HG02623 (cell line): ENCODE results near the gene DNMT3L.
"Not testable (repeated sequence)": the region's sequence is repeated elsewhere in the genome, so short reads cannot be mapped to it uniquely, and the experiment has no call there.

Experiments used
- ATAC-seq: cut with Tn5 transposase; IDR thresholded peaks from one replicate; pipeline ENCODE4 v1.9.1; 2021; ENCODE audit warnings: moderate library complexity; ENCODE audit not compliant: unreplicated experiment

DNMT3L gene

DNA sequence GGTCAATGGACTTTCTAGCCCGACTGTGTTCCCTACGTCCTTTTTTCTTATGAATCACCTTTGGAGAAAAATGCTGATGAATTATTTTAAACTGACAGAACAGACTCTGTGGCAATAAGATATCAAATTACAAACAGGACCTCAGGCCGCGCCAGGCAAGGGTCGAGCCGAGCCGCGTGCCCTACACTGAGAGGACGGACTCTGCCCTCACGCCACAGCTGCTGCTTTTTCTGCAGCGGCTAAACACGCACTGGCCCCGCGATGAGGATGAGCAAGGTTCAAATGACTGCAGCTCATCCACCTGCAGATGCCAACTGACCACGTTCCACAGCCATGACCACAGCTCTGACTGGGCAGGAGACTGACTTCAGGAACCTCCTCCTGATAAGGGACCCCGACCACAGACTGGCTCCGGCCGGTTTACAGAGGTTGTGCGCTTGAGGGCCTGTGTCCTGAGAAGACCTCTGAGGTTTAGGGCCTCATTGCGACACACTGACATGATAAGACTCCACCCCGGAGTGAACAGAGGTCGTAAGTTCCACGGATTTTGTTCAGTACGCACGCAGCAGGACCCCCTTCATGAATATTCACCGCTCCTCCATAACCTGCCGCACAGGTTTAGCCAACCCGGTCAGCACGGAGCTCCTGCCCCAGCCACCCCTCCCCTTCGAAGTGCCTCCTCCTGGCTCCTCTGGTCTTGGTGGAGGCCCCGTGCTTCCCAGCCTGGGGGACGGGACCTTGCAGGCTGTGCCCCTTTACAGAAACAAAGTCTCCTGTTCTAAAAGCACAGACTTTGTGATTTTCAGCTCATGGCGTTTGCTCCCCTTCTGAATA is 12.3 kb downstream of the DNMT3L start:
- not testable (repeated sequence) for ATAC-seq

DNA sequence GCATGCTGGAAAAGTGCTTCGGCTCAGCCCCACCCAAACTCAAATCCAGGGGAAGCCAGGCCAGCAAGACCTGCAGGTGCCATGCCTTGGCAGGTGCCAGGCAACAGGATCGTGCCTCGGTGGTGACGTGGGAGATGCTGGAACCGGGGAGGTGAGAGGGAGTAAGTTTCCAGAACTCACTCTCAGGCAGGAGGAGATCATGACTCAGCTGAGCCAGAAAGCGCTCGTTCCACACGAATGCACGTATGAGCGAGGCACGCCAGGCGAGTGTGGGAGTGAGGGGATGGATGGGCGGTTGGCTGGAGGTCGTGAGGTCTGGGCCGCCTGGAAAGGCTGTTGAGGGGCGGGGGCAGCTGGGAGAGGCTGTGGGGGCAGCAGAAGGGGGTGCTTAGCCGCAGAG is 13.8 kb downstream of the DNMT3L start:
- not testable (repeated sequence) for ATAC-seq

DNA sequence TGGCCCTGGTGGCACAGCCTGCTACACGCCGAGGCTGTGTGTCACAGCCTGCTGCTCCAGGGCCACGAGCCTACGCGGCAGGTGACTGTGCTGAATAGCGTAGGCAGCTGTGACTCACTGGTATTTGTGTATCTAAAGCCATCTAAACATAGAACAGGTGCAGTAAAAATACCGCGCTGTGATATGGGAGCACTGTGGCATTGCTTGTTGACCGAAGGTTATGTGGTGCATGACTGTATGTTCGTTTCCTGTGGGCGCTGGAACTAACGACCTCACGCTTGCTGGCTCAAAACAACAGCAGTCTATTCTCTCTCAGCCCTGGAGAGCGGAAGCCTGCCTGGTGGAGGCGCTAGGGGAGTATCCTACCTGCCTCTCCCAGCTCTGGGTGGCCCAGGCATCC is 17.7 kb downstream of the DNMT3L start:
- ATAC-seq = peak; percentile 43

DNA sequence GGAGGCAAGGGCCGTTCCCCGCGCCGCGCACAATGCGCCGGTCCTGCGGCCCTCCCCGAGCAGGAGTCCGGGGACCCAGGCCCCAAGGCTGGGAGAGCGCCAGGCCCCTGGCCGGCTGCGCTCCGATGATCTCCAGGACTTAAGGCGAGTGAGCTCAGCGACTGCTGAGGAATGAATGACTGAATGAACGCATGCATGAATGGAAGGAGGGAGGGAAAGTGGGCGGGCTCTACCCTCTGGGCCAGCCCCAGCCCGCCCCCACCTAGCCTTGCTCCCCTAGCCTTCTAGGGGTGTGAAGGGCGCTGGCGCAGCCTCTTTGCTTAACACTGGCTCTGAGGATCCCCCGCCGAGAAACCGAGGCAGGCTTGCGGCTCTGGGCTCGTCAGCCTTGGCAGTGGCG is 20.4 kb downstream of the DNMT3L start:
- not testable (repeated sequence) for ATAC-seq

DNA sequence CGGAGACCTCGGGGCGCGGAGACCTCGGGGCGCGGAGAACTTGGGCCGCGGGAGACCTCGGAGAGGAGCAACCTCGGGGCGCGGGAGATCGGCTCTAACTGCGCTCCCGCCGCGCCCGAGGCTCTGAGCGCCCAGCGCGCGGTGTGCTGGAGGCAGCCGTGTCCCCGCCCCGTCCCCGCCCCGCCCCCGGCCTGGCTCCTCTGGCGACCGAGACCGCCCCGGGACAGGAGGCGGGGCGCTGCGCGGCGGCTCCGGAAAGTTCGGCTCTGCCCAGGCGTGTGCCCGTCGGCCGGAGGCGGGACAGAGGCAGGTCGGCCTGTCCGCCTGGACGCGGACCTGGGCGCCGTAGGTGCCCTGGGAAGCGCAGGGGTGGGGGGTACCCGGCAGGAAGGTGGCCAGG is 20.9 kb downstream of the DNMT3L start, which contains the start of gene ICOSLG:
Gene ICOSLG (minus strand): TSS at position 102 of the 400 bp plus-strand sequence. CDS start 126 bp downstream, outside the sequence.
- peak; percentile 31 for ATAC-seq

DNA sequence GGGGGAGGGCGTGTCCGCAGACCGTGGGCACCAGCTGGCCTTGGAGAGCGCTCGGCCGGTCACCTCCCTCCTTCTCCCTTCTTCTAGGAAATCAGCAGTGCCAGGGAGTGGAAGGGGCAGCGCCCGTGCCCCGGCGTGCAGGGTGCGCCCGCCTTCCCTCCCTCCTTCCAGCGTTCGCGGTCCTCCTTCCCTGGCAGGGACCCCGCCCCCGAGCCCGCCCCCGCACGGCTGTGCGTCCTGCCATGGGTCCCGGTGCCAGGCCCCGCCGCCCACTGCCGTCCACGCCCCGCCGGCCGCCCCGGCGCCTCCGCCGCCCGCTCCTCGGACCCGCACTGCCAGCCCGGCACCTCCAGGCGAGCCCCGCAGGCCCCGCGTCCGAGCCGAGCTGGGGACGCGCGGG is 21.3 kb downstream of the DNMT3L start:
- ATAC-seq = not testable (repeated sequence)

DNA sequence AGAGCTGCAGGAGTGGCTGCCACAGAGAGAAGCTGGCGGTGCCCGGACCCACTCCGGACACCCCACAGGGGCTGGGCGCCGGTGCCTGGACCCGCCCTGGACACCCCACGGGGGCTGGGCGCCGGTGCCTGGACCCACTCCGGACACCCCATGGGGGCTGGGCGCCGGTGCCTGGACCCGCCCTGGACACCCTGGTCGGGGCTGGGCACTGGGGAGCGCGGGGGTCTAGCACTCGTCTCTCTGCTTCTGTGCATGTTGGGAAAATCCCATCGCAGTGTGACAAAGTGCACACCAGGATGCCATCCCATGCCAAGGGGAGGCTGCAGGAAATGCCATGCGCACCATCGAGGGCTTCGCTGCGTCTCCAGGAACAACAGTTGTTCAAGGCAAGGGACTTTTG is 32.1 kb downstream of the DNMT3L start:
- not testable (repeated sequence) for ATAC-seq

DNA sequence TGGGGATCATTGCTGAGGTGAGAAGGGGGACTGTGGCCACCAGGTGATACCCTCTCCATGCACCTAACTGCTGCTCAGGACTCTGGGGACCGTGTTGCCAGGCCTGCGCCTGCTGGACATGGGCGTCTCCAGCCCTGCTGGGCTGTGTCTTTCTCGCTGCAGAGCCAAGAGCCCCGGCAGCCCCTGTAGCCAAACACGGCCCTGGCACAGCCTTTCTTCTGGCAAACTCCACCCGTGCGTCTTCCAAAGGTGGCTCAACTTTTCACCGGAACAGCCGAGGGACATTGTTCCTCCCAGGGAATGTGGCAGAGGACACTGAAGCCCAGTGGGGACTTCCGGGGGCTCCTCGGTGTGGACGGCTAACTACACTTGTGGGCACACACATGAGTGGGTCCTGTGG is 33.6 kb downstream of the DNMT3L start:
- ATAC-seq = not testable (repeated sequence)

DNA sequence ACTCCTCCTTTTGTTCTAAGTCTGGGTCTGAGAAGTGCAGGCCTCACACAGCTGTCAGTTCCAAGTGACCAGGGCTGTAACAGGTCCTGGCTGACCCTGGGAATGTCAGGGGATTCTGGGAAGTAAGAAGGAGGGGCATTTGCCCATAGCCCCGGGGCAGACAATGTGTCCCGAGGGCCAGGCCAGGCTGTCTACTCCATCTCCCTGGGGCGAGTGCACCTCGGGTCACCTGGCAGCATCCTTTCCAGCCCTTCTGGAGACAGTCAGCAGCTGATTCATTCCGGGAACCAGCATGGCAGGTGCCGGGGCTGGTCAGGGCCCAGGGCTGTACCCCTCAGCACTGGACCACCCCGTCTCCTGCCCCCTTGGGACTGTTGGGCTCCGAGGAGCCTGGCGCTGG is 34.1 kb downstream of the DNMT3L start:
- ATAC-seq = not testable (repeated sequence)

DNA sequence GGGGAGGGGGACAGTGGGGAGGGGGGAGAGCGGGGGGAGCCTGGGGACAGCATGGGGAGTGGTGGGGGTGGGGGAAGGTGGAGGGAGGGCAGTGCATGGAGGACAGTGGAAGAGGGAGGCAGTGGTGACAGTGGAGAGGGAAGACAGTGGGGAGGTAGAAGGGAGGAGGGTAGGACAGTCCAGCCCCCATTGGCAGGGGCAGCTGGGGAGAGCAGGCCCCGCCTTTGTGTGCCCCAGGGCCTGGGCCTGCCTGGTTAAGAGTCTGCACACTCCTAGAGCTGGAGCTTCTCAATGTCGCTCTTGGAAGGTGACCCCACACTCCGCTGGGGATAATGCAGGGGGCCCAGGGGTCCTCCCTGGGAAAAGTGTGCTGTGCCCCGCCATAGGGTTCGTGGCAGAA is 36.1 kb downstream of the DNMT3L start:
- not testable (repeated sequence) for ATAC-seq

DNA sequence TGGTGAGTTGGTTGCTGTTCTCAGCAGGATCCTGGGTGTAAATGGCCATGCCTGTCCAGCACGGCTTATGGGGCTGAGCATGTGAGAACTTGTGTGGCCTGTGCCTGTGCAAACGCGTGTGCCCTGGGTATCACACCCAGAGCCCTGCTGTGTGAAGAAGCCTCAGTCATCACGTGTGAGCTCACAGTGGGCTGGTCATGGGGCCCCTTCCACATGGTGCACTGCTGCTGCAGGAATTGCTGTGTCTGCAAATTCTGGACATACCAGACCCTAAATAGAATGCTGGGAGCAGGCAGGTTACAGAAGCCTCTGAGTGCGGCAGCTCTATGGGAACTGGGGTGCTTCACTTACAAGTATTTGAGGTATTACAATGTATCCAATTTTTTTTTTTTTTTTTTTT is 38.4 kb downstream of the DNMT3L start:
- not testable (repeated sequence) for ATAC-seq

DNA sequence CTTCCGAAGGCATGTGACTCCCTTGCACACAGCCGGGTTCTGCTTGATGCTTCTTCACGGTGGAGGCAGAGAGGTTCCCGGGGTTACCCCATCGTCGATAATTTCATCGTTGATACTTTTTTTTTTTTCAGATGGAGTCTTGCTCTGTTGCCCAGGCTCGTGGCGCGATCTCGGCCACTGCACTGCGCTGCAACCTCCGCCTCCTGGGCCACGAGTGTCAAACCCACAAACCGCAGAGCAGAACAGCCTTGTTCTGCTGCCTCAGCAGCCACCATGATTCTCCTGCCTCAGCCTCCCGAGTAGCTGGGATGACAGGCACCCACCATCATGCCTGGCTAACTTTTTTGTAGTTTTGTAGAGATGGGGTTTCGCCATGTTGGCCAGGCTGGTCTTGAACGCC is 41.0 kb downstream of the DNMT3L start:
- ATAC-seq = not testable (repeated sequence)

DNA sequence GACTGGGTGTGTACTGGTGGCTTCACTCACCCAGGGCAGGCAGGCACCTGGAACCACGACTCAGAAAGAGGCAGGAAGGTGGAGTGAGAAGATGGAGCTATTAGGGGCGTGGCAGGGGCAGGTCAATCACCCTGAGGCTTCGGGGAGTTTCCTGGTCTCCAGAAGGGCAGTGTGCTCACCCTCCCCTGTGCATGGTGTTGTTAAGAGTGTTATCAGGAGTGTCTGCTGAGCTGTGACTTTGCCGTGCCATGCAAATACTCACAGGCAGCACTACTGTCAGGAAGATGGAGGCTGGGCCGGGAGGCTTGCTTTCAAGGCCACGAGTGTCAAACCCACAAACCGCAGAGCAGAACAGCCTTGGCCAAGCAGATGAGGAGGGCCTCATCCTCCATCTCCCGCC is 43.2 kb downstream of the DNMT3L start:
- not testable (repeated sequence) for ATAC-seq

DNA sequence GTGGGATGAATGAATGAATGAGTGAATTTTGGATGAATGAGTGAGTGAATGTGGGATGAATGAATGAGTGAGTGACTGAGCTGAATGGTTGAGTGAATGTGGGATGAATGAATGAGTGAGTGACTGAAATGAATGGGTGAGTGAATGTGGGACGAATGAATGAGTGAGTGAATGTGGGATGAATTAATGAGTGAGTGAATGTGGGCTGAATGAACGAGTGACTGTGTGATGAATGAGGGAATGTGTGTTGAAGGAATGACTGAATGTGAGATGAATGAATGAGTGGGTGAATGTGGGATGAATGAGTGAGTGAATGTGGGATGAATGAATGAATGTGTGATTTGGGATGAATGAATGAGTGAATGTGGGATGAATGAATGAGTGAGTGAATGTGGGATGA is 49.7 kb downstream of the DNMT3L start:
- ATAC-seq = not testable (repeated sequence)

DNA sequence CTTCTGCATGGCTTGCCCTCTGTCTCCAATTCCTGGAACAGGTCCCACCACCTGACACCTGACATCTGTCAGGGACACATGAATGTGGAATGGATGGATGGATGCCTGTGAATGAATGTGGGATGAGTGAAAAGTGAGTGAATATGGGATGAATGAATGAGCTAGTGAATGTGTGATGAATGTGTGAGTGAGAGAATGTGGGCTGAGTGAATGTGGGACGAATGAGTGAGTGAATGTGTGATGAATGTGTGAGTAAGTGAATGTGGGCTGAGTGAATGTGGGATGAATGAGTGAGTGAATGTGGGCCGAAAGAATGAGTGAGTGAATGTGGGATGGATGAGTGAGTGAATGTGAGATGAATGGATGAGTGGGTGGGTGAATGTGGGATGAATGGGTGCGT is 50.1 kb downstream of the DNMT3L start:
- not testable (repeated sequence) for ATAC-seq

DNA sequence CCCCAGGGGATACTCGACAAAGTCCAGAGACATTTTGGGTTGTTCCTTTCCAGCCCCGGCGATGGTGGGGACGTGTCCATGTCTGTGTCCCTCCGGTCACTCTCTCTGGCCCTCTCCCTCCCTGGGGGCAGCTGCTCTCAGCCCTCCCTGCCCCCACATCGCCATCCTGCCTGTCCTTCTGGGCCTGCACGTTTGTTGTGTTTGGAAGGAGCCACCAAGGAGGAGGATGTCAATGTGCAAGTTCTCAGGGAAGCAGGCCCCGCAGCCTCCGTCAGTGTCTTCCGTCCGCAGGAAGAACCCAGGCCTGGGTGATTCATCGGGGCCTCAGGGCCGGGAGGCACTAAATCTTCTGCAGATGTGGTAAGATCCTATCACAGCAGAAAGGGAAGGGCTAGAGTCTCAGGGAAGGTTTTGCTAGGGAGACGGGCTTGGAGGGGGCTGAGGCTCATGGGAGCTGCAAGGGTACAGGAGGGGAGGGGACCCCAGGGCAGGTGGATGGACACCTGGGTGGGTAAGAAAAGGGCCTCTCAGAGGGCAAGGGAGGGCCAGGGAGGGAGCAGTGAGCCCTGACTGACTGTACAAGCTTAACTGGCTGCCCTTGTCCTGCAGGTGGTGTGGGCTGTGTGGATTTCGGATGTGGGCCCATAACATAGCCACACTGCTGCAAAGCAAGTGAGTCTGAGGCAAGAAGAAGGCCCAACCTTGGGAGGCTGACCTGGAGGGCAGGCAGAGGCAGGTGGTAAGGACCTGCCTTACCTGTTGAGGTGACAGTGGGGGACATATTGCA is 53.6 kb downstream of the DNMT3L start:
- ATAC-seq = not testable (repeated sequence)

DNA sequence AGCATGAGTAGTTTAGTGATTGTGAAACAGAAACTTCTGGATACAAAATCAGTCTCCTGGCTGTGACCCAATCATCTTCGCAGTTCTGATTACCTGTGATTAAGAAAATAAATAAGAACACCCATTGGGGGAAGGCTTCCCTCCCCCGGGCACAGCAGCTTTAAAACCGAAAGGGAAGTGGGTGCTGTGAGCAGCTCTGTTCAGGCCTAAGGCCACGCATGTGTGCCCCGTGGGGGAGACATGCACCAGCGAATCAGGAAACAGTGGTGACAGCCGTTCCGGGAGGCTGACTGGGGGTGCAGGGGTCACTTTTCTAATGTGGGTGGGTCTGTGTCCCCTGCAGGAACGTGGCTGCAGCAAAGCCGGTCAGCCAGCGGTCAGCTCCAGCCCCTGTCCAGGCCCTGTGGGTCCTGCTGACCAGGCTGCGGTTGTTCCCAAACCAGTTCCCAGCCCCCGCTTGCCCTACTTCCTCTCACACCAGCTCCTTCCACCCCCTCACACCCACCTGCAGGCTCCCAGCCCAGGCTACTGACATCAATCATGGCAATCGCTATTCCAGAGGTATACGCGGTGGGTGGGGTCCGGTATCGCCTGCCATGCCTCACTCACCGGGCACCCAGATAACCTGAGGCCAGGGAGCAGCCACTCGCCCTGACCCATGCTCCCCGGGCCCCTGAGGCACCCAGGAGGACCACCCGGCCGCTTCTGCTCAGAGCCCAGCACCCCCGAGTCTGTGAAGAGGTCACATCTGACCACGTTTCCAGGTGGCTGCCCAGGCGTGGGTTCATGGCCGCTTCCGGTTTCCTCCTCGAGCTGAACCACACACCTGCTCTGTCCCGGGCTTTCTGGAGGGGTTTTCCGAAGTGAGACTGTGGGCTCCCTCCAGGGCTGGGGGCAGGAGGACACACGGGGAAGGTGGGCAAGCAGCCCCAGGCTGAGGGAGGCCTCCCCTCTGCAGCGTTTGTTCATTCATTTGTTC is 54.7 kb downstream of the DNMT3L start:
- ATAC-seq = peak; percentile 61

DNA sequence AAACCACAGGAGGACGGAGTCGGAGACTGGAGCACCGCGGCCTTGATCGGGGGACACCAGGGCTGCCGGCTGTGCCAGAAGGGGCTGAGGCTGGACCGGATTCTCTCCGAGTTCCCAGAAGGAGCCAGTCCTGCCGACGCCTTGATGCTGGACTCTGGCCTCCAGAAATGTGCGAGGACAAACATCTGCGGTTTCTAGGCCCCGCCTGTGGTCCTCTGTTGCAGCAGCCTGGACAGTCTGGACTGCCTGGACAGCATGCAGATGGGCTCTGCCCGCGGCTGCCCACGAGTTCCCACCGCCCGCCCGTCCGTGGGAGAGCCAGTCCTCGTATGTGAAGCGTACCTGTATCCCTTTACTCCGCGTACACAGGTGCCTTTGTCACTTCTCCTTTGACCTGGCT is 55.5 kb downstream of the DNMT3L start:
- ATAC-seq = not testable (repeated sequence)

DNA sequence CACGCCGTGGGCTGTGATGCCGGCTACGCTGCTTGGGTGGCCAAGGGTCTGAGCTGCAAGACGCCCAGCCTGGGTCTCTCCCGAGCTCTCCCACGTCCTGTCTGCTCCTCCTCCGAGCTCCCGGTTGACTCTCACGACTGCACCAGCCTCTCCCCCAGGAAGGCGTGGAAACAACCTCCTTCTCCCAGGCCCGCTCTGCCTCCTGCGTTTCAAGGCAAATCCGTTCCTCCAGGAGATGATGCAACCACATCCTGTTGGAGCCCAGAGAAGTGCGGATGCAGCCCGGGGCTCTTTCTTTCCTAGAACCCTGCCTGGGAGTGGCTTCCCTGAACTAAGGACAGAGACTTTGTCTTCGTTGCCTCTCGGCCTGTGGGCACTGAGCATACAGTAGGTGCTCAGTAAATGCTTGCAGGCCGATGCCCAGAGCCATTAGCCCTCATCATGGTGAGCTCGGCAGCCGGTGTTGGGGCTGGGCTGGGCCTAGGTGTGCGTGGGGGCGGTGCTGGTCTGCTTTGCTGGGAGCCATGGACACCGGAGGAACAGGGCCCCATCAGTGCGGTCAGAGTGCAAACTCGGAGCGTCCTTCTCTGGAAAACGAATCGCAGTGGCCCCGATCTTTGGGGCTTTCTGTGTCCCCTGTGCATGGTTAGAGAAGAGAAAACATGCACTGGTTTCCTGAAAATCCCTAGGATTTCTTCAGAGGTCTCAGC is 59.0 kb downstream of the DNMT3L start:
- not testable (repeated sequence) for ATAC-seq

DNA sequence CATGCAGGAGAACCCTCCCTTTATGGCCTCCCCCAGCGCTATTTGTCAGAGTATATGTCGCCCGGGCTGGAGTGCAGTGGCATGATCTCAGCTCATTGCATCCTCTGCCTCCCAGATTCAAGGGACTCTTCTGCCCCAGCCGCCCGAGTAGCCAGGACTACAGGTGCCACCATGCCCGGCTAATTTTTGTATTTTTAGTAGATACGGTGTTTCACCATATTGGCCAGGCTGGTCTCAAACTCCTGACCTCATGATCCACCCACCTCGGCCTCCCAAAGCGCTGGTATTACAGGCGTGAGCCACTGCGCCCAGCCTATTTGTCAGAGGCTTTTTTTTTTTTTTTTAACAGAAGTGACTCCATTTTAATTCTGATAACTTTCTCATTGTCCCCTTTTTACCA is 61.7 kb downstream of the DNMT3L start:
- not testable (repeated sequence) for ATAC-seq
